ENCODE results near the gene CDC14B. TPM values are rescaled to one million over a fixed set of nuclear protein-coding genes. Genes with fewer than 3 reads are reported as not detected.
"Not testable (repeated sequence)": the region's sequence is repeated elsewhere in the genome, so short reads cannot be mapped to it uniquely, and the experiment has no call there.

The CDC14B gene
- total and polyA plus RNA-seq, 4 donors: 2.9 to 29.8 (median 8.0) TPM

- TF ChIP-seq CTCF (IDR thresholded peaks at IDR 0.05; ENCODE audit: control extremely low read depth, extremely low read depth): no peak
- peaks cover 0 to 12% (median 1%) of the 10 kb centered on the region in 5 donors for H3K4me1 ChIP-seq (ENCODE audit: control insufficient read depth in 5 of 5, insufficient read depth in 5 of 5, low read length in 5 of 5)
- H3K27me3 ChIP-seq (ENCODE audit: control insufficient read depth in 3 of 3, insufficient read depth in 3 of 3, low read length in 2 of 3): no peaks in the 10 kb centered on the region
- DNase-seq: no peak
- WGBS, 2 donors: 54 to 84% methylated on average over 1 of the region's 1 CpG
- no peak overlapping the region for H3K4me3 ChIP-seq
- H3K9me3 ChIP-seq (ENCODE audit: control insufficient read depth in 4 of 4, insufficient read depth in 3 of 4, low read length in 3 of 4): no peaks in the 10 kb centered on the region
- no peak for ATAC-seq (ENCODE audit: insufficient read depth, low FRiP score)
- peaks cover 0 to 3% (median 2%) of the 10 kb centered on the region in 4 donors for H3K36me3 ChIP-seq (ENCODE audit: control insufficient read depth in 4 of 4, insufficient read depth in 4 of 4, low read length in 4 of 4)
- H3K27ac ChIP-seq (ENCODE audit: low read depth in 1 of 2, low read length in 1 of 2): no peak overlapping the region
- no peak overlapping the region for H3K9ac ChIP-seq (ENCODE audit: insufficient read depth in 1 of 2, low read length in 2 of 2)
These were observed 65.3 kb downstream of the CDC14B start for GRCh38 chr9:96554326-96554725.

DNA sequence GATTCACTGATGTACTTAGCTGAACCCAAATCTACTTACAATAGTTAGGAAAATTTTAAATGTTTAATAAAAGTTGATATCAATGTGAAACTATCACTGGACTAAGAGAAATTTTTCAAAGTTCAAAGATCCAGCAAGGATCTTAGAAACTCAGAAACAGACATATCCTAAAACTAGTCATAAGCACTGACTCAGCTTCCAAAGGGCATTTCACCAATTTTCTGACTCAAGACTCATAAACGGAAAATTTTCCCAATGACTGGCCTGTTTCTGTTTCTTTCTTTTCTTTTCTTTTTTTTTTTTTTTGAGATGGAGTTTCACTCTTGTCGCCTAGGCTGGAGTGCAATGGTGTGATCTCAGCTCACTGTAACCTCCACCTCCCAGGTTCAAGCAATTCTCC, 66.6 kb downstream of the CDC14B start:
- WGBS, 2 donors: 79 to 84% methylated on average over 2 of the region's 2 CpGs
- Histone ChIP-seq H3K9me3 (ENCODE audit: control insufficient read depth in 4 of 4, insufficient read depth in 3 of 4, low read length in 3 of 4) (no peaks in the 10 kb centered on the region), H3K9ac (ENCODE audit: insufficient read depth in 1 of 2, low read length in 2 of 2) (no peak overlapping the region), H3K4me3 (no peak overlapping the region), H3K36me3 (ENCODE audit: control insufficient read depth in 4 of 4, insufficient read depth in 4 of 4, low read length in 4 of 4) (peaks cover 0 to 3% (median 2%) of the 10 kb centered on the region in 4 donors), H3K4me1 (ENCODE audit: control insufficient read depth in 5 of 5, insufficient read depth in 5 of 5, low read length in 5 of 5) (peaks cover 0 to 12% (median 1%) of the 10 kb centered on the region in 5 donors), H3K27ac (ENCODE audit: low read depth in 1 of 2, low read length in 1 of 2) (no peak overlapping the region), H3K27me3 (ENCODE audit: control insufficient read depth in 3 of 3, insufficient read depth in 3 of 3, low read length in 2 of 3) (no peaks in the 10 kb centered on the region)
- DNase-seq: no peak
- no peak for ATAC-seq (ENCODE audit: insufficient read depth, low FRiP score)
- TF ChIP-seq CTCF (IDR thresholded peaks at IDR 0.05; ENCODE audit: control extremely low read depth, extremely low read depth): no peak

GRCh38 chr9:96551403-96551802, 68.2 kb downstream of the CDC14B start:
- ATAC-seq (ENCODE audit: insufficient read depth, low FRiP score): no peak
- Histone ChIP-seq H3K4me3 (no peak overlapping the region), H3K27me3 (ENCODE audit: control insufficient read depth in 3 of 3, insufficient read depth in 3 of 3, low read length in 2 of 3) (no peaks in the 10 kb centered on the region), H3K36me3 (ENCODE audit: control insufficient read depth in 4 of 4, insufficient read depth in 4 of 4, low read length in 4 of 4) (peaks cover 0 to 3% (median 2%) of the 10 kb centered on the region in 4 donors), H3K9ac (ENCODE audit: insufficient read depth in 1 of 2, low read length in 2 of 2) (no peak overlapping the region), H3K27ac (ENCODE audit: low read depth in 1 of 2, low read length in 1 of 2) (no peak overlapping the region), H3K4me1 (ENCODE audit: control insufficient read depth in 5 of 5, insufficient read depth in 5 of 5, low read length in 5 of 5) (peaks cover 0 to 12% (median 1%) of the 10 kb centered on the region in 5 donors), H3K9me3 (ENCODE audit: control insufficient read depth in 4 of 4, insufficient read depth in 3 of 4, low read length in 3 of 4) (no peaks in the 10 kb centered on the region)
- TF ChIP-seq CTCF (IDR thresholded peaks at IDR 0.05; ENCODE audit: control extremely low read depth, extremely low read depth): no peak
- 85 to 87% methylated on average over 6 of the region's 6 CpGs for WGBS, 2 donors
- no peak for DNase-seq

DNA sequence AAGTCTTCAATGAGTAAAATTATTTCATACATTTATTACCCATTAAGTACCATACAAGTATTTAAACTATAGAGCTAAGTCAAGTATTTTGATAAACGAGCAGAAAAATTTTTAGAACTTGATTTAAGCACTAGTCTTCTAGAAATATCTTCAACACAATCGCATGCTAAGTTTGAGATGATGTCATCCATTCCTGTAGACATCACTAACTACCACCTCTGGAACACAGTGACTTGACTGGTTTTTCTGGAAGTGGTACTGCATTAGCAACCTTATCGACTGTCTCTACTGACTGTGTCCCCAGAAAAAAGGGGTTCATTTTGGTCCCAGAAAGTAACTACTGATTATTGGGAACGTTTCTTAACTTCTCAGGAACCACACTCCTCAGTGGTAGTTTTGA, 69.0 kb downstream of the CDC14B start:
- Histone ChIP-seq H3K27ac (ENCODE audit: low read depth in 1 of 2, low read length in 1 of 2) (no peak overlapping the region), H3K4me3 (no peak overlapping the region), H3K4me1 (ENCODE audit: control insufficient read depth in 5 of 5, insufficient read depth in 5 of 5, low read length in 5 of 5) (peaks cover 0 to 7% (median under 1%) of the 10 kb centered on the region in 5 donors), H3K9ac (ENCODE audit: insufficient read depth in 1 of 2, low read length in 2 of 2) (no peak overlapping the region), H3K36me3 (ENCODE audit: control insufficient read depth in 4 of 4, insufficient read depth in 4 of 4, low read length in 4 of 4) (peaks cover 0 to 3% (median 2%) of the 10 kb centered on the region in 4 donors), H3K9me3 (ENCODE audit: control insufficient read depth in 4 of 4, insufficient read depth in 3 of 4, low read length in 3 of 4) (no peaks in the 10 kb centered on the region), H3K27me3 (ENCODE audit: control insufficient read depth in 3 of 3, insufficient read depth in 3 of 3, low read length in 2 of 3) (no peaks in the 10 kb centered on the region)
- 79 to 87% methylated on average over 4 of the region's 4 CpGs for whole genome bisulfite sequencing, 2 donors
- ATAC-seq (ENCODE audit: insufficient read depth, low FRiP score): no peak
- DNase-seq: no peak
- TF ChIP-seq CTCF (IDR thresholded peaks at IDR 0.05; ENCODE audit: control extremely low read depth, extremely low read depth): no peak

- WGBS, 2 donors: 96 to 97% methylated on average over 15 of the region's 15 CpGs
- not testable (repeated sequence) for H3K27me3 ChIP-seq (ENCODE audit: control insufficient read depth in 3 of 3, insufficient read depth in 3 of 3, low read length in 2 of 3); ATAC-seq (ENCODE audit: insufficient read depth, low FRiP score); H3K4me3 ChIP-seq; H3K36me3 ChIP-seq (ENCODE audit: control insufficient read depth in 4 of 4, insufficient read depth in 4 of 4, low read length in 4 of 4); H3K27ac ChIP-seq (ENCODE audit: low read depth in 1 of 2, low read length in 1 of 2); DNase-seq; H3K9me3 ChIP-seq (ENCODE audit: control insufficient read depth in 4 of 4, insufficient read depth in 3 of 4, low read length in 3 of 4); H3K9ac ChIP-seq (ENCODE audit: insufficient read depth in 1 of 2, low read length in 2 of 2); H3K4me1 ChIP-seq (ENCODE audit: control insufficient read depth in 5 of 5, insufficient read depth in 5 of 5, low read length in 5 of 5)
These were observed 76.5 kb downstream of the CDC14B start for GRCh38 chr9:96543131-96543530.
